SK-N-SH (cell line): ENCODE data around the gene GTF2F2. TPM values are rescaled to one million over a fixed set of nuclear protein-coding genes. Genes with fewer than 3 reads are reported as not detected.

Experiments used
- CTCF ChIA-PET: fragments of 300-600, 350-600 bp; formaldehyde crosslinking; extraction: SDS; loops from one replicate; lab custom pipeline; 2021; lab: Yijun Ruan, JAX
- POLR2A ChIA-PET: fragments of 350-600 bp; sonication (Branson Sonifier 250); formaldehyde crosslinking; extraction: SDS; loops from one replicate; lab custom pipeline; 2020; ENCODE audit warnings: antibody characterized with exemption, inconsistent platforms; lab: Yijun Ruan, JAX
- DNase-seq: peaks from one replicate; pipeline ENCODE4 v3.0.0; 2012
- H2AFZ ChIP-seq: fragments of 200-600 bp; sonication (generic); 2 replicates; pipeline ENCODE4 v1.8.1; 2016; ENCODE audit warnings: antibody characterized with exemption, mild to moderate bottlenecking, low read depth
- H3F3A ChIP-seq: fragments of 200-600 bp; sonication (generic); replicated peaks from 2 replicates; pipeline ENCODE3; 2016; ENCODE audit warnings: antibody characterized with exemption, mild to moderate bottlenecking; ENCODE audit not compliant: insufficient read depth
- H3K27ac ChIP-seq, 2 experiments: fragments of 200-500 bp in 1 of 2; fragments of 200-600 bp in 1 of 2; sonication (Bioruptor generic) in 1 of 2; sonication (generic), shearing (Covaris generic) in 1 of 2; 2 replicates each; pipeline versions ENCODE4 v1.5.1 to v1.6.1; 2014 to 2016; ENCODE audit warnings: low read depth in 2 of 2, inconsistent platforms in 1 of 2, low read length in 1 of 2, mild to moderate bottlenecking in 1 of 2, mixed read lengths in 1 of 2
- H3K27me3 ChIP-seq: fragments of 200-600 bp; sonication (generic), shearing (Covaris generic); 2 replicates; pipeline ENCODE4 v1.6.1; 2016; ENCODE audit warnings: mixed run types; ENCODE audit not compliant: insufficient read depth
- H3K36me3 ChIP-seq, 2 experiments: fragments of 200-500 bp in 1 of 2; fragments of 200-600 bp in 1 of 2; sonication (Bioruptor generic) in 1 of 2; sonication (generic) in 1 of 2; replicated peaks in 1 of 2; 2 replicates each; pipeline versions ENCODE3 to v1.5.1; 2014 to 2016; ENCODE audit warnings: low read length in 1 of 2, mild to moderate bottlenecking in 1 of 2; ENCODE audit not compliant: insufficient read depth in 2 of 2, control insufficient read depth in 1 of 2
- H3K4me1 ChIP-seq, 2 experiments: fragments of 200-500 bp in 1 of 2; fragments of 200-600 bp in 1 of 2; sonication (Bioruptor generic) in 1 of 2; sonication (generic), shearing (Covaris generic) in 1 of 2; 2 replicates each; pipeline versions ENCODE4 v1.5.1 to v1.6.1; 2014 to 2016; ENCODE audit warnings: low read depth in 1 of 2, low read length in 1 of 2, mixed run types in 1 of 2; ENCODE audit not compliant: insufficient read depth in 2 of 2, control insufficient read depth in 1 of 2
- H3K4me2 ChIP-seq: fragments of 200-600 bp; sonication (generic), shearing (Covaris generic); 2 replicates; pipeline ENCODE4 v1.6.1; 2017; ENCODE audit warnings: mixed run types
- H3K4me3 ChIP-seq, 2 experiments: fragments of 200-500 bp in 1 of 2; fragments of 200-600 bp in 1 of 2; sonication (Bioruptor generic) in 1 of 2; sonication (generic), shearing (Covaris generic) in 1 of 2; 2 replicates each; pipeline versions ENCODE4 v1.5.1 to v1.8.1; 2014 to 2016; ENCODE audit warnings: low read depth in 2 of 2, inconsistent platforms in 1 of 2, low read length in 1 of 2, mild to moderate bottlenecking in 1 of 2, mixed read lengths in 1 of 2, moderate library complexity in 1 of 2
- H3K79me2 ChIP-seq: fragments of 200-600 bp; sonication (generic); 2 replicates; pipeline ENCODE4 v1.8.1; 2017; ENCODE audit warnings: mild to moderate bottlenecking; ENCODE audit not compliant: insufficient read depth
- H3K9ac ChIP-seq: fragments of 200-600 bp; sonication (generic); 2 replicates; pipeline ENCODE4 v1.6.1; 2017; ENCODE audit warnings: mixed run types
- H3K9me2 ChIP-seq: fragments of 200-600 bp; sonication (generic); 2 replicates; pipeline ENCODE4 v1.6.1; 2017; ENCODE audit warnings: mixed run types
- H3K9me3 ChIP-seq: fragments of 200-600 bp; sonication (generic); 2 replicates; pipeline ENCODE4 v1.6.1; 2017; ENCODE audit warnings: mixed run types, mild to moderate bottlenecking, moderate library complexity
- H4K20me1 ChIP-seq: fragments of 200-600 bp; sonication (generic); 2 replicates; pipeline ENCODE4 v1.6.1; 2017; ENCODE audit warnings: mild to moderate bottlenecking, mixed run types; ENCODE audit not compliant: insufficient read depth
- EZH2phosphoT487 ChIP-seq: fragments of 200-600 bp; sonication (generic); IDR thresholded peaks from 2 replicates; pipeline ENCODE4 v1.6.1; 2017; ENCODE audit warnings: low read depth, mixed run types, mild to moderate bottlenecking, antibody characterized with exemption, moderate library complexity, borderline replicate concordance
- FOXM1 ChIP-seq: IDR thresholded peaks from 2 replicates; pipeline ENCODE4 v1.4.0; 2012; ENCODE audit warnings: low read depth, mild to moderate bottlenecking
- GABPA ChIP-seq: IDR thresholded peaks from 2 replicates; pipeline ENCODE4 v1.4.0; 2012; ENCODE audit warnings: low read depth, mild to moderate bottlenecking
- GATA2 ChIP-seq: sonication (generic); formaldehyde crosslinking; IDR thresholded peaks from 2 replicates; pipeline ENCODE4 v1.5.0; 2020; ENCODE audit warnings: mild to moderate bottlenecking, missing genetic modification reagents
- MXI1 ChIP-seq: IDR thresholded peaks from 2 replicates; pipeline ENCODE4 v1.6.1; 2012; ENCODE audit warnings: mild to moderate bottlenecking, low read depth, low read length, improper control_type of control experiment
- REST ChIP-seq: IDR thresholded peaks from 2 replicates; pipeline ENCODE4 v1.6.1; 2012; ENCODE audit warnings: mild to moderate bottlenecking, low read depth, low read length, moderate library complexity
- RFX5 ChIP-seq: IDR thresholded peaks from 2 replicates; pipeline ENCODE4 v1.6.1; 2012; ENCODE audit warnings: mild to moderate bottlenecking, improper control_type of control experiment, low read length
- TCF12 ChIP-seq: IDR thresholded peaks from 2 replicates; pipeline ENCODE4 v1.4.0; 2012
- USF2 ChIP-seq: fragments of 150-350 bp; IDR thresholded peaks from 2 replicates; pipeline ENCODE4 v1.6.1; 2017; ENCODE audit warnings: antibody characterized with exemption, low read length, low read depth, borderline replicate concordance
- WGBS: methylation state at CpG from one replicate; pipeline ENCODE4 v1.1.6; 2017; ENCODE audit warnings: low lambda C conversion rate; 5-methylcytosine and 5-hydroxymethylcytosine counted together
- polyA plus RNA-seq, 3 experiments: library from polyadenylated mRNA; depleted of rRNA; stranded (reverse); fragments of >200 nt; gene quantifications; 2 replicates each; pipeline ENCODE4 v1.2.3, GENCODE V29; 2012
- TF ChIP-seq, protein P1 (sequence below): IDR thresholded peaks from 2 replicates; pipeline ENCODE4; 2012

Gene GTF2F2
- polyA plus RNA-seq, 1 of the 3 experiments (the other 2 are of a cell fraction) = 24.2 TPM

DNA sequence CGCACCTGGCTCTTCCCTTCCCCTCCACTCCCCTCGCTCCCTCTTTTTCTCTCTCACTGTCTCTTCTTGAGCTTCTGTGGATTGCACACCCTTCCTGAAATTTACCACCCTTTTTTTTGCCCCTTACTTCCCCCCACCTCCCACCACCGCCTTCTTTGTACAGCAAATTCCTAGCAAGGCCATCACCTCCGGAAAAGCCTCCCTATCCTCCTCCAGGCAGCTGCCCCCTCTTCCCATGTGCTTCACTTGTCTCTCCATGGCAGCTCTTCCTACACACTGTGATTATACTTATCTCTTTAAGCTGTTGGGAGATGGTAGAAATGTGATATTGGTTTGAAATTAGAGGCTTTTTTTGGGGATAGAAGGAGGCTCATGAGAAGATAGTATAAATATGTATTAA lies 108.9 kb downstream of the GTF2F2 start (continued):
- TF ChIP-seq REST = no peak
- TF ChIP-seq, all 33 proteins: peak for 0

DNA sequence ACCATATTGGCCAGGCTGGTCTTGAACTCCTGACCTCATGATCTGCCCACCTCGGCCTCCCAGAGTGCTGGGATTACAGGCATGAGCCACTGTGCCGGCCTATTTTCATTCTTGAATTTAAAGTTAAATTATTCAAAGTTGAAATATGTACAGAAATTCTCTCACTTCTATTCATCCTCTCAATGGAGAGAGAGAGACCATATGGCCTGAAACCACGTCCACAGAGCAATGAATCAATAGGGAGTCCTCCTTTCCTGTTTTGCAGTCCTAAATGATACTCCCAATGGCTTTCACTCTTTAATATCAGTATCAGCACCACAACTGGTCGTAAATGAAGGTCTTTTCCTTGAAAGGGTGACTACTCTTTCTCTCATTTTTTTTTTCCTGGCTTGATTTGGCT lies 111.0 kb downstream of the GTF2F2 start:
- DNase-seq = no peak
- Histone ChIP-seq H3K36me3 (peaks cover 0 to 3% of the 10 kb centered on the region in 2 experiments), H3K9ac (peak overlapping the region; percentile 7; the same call in 1 of the 2 replicates)
- TF ChIP-seq FOXM1 (no peak), GATA2 (CRISPR knock-in tag) (no peak), RFX5 (no peak), GABPA (no peak), USF2 (no peak), MXI1 (no peak), TCF12 (no peak)
- TF ChIP-seq, all 33 proteins: peak for 0
- ChIA-PET CTCF (interaction anchor here (1.3 to 1.5 kb wide), 2 partner anchors 16 kb away, joined by 3 to 4 read pairs; no protein-coding TSS in a partner anchor), POLR2A (no interaction called here)
- no peak overlapping the region for H2AFZ ChIP-seq
- H3K27me3 ChIP-seq = no peaks in the 10 kb centered on the region
- peaks cover 36% of the 10 kb centered on the region for H3F3A ChIP-seq
- peaks cover 25% of the 10 kb centered on the region; the same call in 1 of the 2 replicates for H3K79me2 ChIP-seq
- H3K4me3 ChIP-seq = no peak overlapping the region
- no peaks in the 10 kb centered on the region for H3K9me3 ChIP-seq
- no peaks in the 10 kb centered on the region for H3K9me2 ChIP-seq
- WGBS = 73% methylated on average over 4 of the region's 4 CpGs
- no peaks in the 10 kb centered on the region for H4K20me1 ChIP-seq
- peaks cover 0 to 9% of the 10 kb centered on the region in 2 experiments; a peak in 1 of 4 replicates for H3K4me1 ChIP-seq
- peak overlapping the region in 1 of 2 experiments; percentile 72; a peak in 2 of 4 replicates for H3K27ac ChIP-seq
- H3K4me2 ChIP-seq = no peak overlapping the region

GRCh38 chr13:45231722-45232121 lies 111.4 kb downstream of the GTF2F2 start:
- peak overlapping the region; percentile 7; the same call in 1 of the 2 replicates for H3K9ac ChIP-seq
- H3K36me3 ChIP-seq = peaks cover 0 to 3% of the 10 kb centered on the region in 2 experiments
- CTCF ChIA-PET = interaction anchor here (1.5 kb wide), 1 partner anchor 16 kb away, joined by 3 read pairs; no protein-coding TSS in a partner anchor
- TF ChIP-seq EZH2phosphoT487 = no peak
- TF ChIP-seq, protein P1, sequence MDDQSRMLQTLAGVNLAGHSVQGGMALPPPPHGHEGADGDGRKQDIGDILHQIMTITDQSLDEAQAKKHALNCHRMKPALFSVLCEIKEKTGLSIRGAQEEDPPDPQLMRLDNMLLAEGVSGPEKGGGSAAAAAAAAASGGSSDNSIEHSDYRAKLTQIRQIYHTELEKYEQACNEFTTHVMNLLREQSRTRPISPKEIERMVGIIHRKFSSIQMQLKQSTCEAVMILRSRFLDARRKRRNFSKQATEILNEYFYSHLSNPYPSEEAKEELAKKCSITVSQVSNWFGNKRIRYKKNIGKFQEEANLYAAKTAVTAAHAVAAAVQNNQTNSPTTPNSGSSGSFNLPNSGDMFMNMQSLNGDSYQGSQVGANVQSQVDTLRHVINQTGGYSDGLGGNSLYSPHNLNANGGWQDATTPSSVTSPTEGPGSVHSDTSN = 0 out of 2 replicates have a peak, but pooled peaks have one; percentile 22
- no peaks in the 10 kb centered on the region for H3K9me3 ChIP-seq
- peaks cover 0 to 9% of the 10 kb centered on the region in 2 experiments; a peak in 1 of 4 replicates for H3K4me1 ChIP-seq
- H2AFZ ChIP-seq = no peak overlapping the region
- H3F3A ChIP-seq = peaks cover 40% of the 10 kb centered on the region
- no peaks in the 10 kb centered on the region for H3K9me2 ChIP-seq
- H4K20me1 ChIP-seq = no peaks in the 10 kb centered on the region
- no peak overlapping the region for H3K4me3 ChIP-seq
- 23% methylated on average over 1 of the region's 1 CpG for WGBS
- H3K27me3 ChIP-seq = no peaks in the 10 kb centered on the region
- H3K27ac ChIP-seq = peak overlapping the region in 1 of 2 experiments; percentile 72; a peak in 2 of 4 replicates
- DNase-seq = peak; percentile 11
- H3K4me2 ChIP-seq = no peak overlapping the region
- POLR2A ChIA-PET = no interaction called here
- H3K79me2 ChIP-seq = peaks cover 21% of the 10 kb centered on the region; the same call in 1 of the 2 replicates
